ENCODE results near the gene PHACTR3. TPM values are rescaled to one million over a fixed set of nuclear protein-coding genes. Genes with fewer than 3 reads are reported as not detected.

PHACTR3 gene
- total and polyA plus RNA-seq, 2 experiments from 2014 or later = 0.45 to 0.61 TPM

- Histone ChIP-seq H3K4me3 (no peak overlapping the region), H3K9me2 (ENCODE audit: insufficient read depth) (no peaks in the 10 kb centered on the region), H3K4me1 (ENCODE audit: insufficient read depth) (no peaks in the 10 kb centered on the region), H3K27ac (ENCODE audit: low read depth) (no peak overlapping the region), H4K20me1 (replicated peaks; ENCODE audit: insufficient read depth) (no peaks in the 10 kb centered on the region), H3K4me2 (no peak overlapping the region), H3K79me2 (replicated peaks; ENCODE audit: insufficient read depth) (no peaks in the 10 kb centered on the region), H3K36me3 (ENCODE audit: insufficient read depth) (no peaks in the 10 kb centered on the region), H3F3A (replicated peaks; ENCODE audit: low read depth) (no peaks in the 10 kb centered on the region), H2AFZ (no peak overlapping the region), H3K27me3 (ENCODE audit: insufficient read depth) (no peaks in the 10 kb centered on the region; the same call in 1 of the 2 replicates)
- Mint-ChIP-seq H3K27ac (no peak overlapping the region), H3K9me3 (no peaks in the 10 kb centered on the region; the same call in 2 of the 3 replicates), H3K27me3 (ENCODE audit: insufficient read depth, low read depth, poor library complexity) (peaks cover 14% of the 10 kb centered on the region), H3K4me1 (no peaks in the 10 kb centered on the region), H3K36me3 (ENCODE audit: low read depth) (no peaks in the 10 kb centered on the region; the same call in 2 of the 3 replicates), H3K4me3 (no peak overlapping the region)
- no peak for TF ChIP-seq NANOG (IDR thresholded peaks at IDR 0.05; ENCODE audit: borderline replicate concordance)
- TF ChIP-seq, protein P1, sequence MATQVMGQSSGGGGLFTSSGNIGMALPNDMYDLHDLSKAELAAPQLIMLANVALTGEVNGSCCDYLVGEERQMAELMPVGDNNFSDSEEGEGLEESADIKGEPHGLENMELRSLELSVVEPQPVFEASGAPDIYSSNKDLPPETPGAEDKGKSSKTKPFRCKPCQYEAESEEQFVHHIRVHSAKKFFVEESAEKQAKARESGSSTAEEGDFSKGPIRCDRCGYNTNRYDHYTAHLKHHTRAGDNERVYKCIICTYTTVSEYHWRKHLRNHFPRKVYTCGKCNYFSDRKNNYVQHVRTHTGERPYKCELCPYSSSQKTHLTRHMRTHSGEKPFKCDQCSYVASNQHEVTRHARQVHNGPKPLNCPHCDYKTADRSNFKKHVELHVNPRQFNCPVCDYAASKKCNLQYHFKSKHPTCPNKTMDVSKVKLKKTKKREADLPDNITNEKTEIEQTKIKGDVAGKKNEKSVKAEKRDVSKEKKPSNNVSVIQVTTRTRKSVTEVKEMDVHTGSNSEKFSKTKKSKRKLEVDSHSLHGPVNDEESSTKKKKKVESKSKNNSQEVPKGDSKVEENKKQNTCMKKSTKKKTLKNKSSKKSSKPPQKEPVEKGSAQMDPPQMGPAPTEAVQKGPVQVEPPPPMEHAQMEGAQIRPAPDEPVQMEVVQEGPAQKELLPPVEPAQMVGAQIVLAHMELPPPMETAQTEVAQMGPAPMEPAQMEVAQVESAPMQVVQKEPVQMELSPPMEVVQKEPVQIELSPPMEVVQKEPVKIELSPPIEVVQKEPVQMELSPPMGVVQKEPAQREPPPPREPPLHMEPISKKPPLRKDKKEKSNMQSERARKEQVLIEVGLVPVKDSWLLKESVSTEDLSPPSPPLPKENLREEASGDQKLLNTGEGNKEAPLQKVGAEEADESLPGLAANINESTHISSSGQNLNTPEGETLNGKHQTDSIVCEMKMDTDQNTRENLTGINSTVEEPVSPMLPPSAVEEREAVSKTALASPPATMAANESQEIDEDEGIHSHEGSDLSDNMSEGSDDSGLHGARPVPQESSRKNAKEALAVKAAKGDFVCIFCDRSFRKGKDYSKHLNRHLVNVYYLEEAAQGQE (IDR thresholded peaks at IDR 0.05; ENCODE audit: unreplicated experiment) = no peak
- no peak for TF ChIP-seq ZNF114 (CRISPR knock-in tag; IDR thresholded peaks at IDR 0.05)
- TF ChIP-seq, protein P2, sequence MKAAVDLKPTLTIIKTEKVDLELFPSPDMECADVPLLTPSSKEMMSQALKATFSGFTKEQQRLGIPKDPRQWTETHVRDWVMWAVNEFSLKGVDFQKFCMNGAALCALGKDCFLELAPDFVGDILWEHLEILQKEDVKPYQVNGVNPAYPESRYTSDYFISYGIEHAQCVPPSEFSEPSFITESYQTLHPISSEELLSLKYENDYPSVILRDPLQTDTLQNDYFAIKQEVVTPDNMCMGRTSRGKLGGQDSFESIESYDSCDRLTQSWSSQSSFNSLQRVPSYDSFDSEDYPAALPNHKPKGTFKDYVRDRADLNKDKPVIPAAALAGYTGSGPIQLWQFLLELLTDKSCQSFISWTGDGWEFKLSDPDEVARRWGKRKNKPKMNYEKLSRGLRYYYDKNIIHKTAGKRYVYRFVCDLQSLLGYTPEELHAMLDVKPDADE (IDR thresholded peaks at IDR 0.05) = no peak
- no peak for TF ChIP-seq EZH2 (IDR thresholded peaks at IDR 0.05; ENCODE audit: low read depth, unreplicated experiment)
- TF ChIP-seq STAT1 (IDR thresholded peaks at IDR 0.05; ENCODE audit: unreplicated experiment) = no peak
- no peak for TF ChIP-seq POLR2AphosphoS5 (IDR thresholded peaks at IDR 0.05; ENCODE audit: low read depth)
- TF ChIP-seq, protein P3, sequence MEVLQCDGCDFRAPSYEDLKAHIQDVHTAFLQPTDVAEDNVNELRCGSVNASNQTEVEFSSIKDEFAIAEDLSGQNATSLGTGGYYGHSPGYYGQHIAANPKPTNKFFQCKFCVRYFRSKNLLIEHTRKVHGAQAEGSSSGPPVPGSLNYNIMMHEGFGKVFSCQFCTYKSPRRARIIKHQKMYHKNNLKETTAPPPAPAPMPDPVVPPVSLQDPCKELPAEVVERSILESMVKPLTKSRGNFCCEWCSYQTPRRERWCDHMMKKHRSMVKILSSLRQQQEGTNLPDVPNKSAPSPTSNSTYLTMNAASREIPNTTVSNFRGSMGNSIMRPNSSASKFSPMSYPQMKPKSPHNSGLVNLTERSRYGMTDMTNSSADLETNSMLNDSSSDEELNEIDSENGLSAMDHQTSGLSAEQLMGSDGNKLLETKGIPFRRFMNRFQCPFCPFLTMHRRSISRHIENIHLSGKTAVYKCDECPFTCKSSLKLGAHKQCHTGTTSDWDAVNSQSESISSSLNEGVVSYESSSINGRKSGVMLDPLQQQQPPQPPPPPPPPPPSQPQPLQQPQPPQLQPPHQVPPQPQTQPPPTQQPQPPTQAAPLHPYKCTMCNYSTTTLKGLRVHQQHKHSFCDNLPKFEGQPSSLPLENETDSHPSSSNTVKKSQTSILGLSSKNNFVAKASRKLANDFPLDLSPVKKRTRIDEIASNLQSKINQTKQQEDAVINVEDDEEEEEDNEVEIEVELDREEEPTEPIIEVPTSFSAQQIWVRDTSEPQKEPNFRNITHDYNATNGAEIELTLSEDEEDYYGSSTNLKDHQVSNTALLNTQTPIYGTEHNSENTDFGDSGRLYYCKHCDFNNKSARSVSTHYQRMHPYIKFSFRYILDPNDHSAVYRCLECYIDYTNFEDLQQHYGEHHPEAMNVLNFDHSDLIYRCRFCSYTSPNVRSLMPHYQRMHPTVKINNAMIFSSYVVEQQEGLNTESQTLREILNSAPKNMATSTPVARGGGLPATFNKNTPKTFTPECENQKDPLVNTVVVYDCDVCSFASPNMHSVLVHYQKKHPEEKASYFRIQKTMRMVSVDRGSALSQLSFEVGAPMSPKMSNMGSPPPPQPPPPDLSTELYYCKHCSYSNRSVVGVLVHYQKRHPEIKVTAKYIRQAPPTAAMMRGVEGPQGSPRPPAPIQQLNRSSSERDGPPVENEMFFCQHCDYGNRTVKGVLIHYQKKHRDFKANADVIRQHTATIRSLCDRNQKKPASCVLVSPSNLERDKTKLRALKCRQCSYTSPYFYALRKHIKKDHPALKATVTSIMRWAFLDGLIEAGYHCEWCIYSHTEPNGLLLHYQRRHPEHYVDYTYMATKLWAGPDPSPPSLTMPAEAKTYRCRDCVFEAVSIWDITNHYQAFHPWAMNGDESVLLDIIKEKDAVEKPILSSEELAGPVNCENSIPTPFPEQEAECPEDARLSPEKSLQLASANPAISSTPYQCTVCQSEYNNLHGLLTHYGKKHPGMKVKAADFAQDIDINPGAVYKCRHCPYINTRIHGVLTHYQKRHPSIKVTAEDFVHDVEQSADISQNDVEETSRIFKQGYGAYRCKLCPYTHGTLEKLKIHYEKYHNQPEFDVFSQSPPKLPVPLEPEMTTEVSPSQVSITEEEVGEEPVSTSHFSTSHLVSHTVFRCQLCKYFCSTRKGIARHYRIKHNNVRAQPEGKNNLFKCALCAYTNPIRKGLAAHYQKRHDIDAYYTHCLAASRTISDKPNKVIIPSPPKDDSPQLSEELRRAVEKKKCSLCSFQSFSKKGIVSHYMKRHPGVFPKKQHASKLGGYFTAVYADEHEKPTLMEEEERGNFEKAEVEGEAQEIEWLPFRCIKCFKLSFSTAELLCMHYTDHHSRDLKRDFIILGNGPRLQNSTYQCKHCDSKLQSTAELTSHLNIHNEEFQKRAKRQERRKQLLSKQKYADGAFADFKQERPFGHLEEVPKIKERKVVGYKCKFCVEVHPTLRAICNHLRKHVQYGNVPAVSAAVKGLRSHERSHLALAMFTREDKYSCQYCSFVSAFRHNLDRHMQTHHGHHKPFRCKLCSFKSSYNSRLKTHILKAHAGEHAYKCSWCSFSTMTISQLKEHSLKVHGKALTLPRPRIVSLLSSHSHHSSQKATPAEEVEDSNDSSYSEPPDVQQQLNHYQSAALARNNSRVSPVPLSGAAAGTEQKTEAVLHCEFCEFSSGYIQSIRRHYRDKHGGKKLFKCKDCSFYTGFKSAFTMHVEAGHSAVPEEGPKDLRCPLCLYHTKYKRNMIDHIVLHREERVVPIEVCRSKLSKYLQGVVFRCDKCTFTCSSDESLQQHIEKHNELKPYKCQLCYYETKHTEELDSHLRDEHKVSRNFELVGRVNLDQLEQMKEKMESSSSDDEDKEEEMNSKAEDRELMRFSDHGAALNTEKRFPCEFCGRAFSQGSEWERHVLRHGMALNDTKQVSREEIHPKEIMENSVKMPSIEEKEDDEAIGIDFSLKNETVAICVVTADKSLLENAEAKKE (CRISPR knock-in tag; IDR thresholded peaks at IDR 0.05) = no peak
- no peak for TF ChIP-seq CREB1 (CRISPR knock-in tag; IDR thresholded peaks at IDR 0.05; ENCODE audit: low read depth)
- TF ChIP-seq JUNB (IDR thresholded peaks at IDR 0.05; ENCODE audit: unreplicated experiment) = no peak
- TF ChIP-seq EZH2phosphoT487 (IDR thresholded peaks at IDR 0.05; ENCODE audit: unreplicated experiment) = no peak
- TF ChIP-seq ZNF331 (CRISPR knock-in tag; IDR thresholded peaks at IDR 0.05; ENCODE audit: low read depth) = no peak
- TF ChIP-seq CTCF (conservative IDR thresholded peaks at IDR 0.05; ENCODE audit: low read depth in 2 of 2) = no peak
- DNase-seq (ENCODE audit: low spot score) (no peak), ATAC-seq (no peak)
Observed at GRCh38 chr20:59740621-59741020, 136.3 kb downstream of the PHACTR3 start.
